NB4 (cell line): ENCODE measurements around the gene ST7L.

Source experiments
- CTCF ChIP-seq: IDR thresholded peaks from one replicate; pipeline ENCODE4 v1.5.1; 2012; ENCODE audit warnings: low read depth, low read length
- TF ChIP-seq, protein P1 (sequence below): IDR thresholded peaks from 2 replicates; pipeline ENCODE4 v1.6.1; 2011; ENCODE audit warnings: low read depth, low read length

DNA sequence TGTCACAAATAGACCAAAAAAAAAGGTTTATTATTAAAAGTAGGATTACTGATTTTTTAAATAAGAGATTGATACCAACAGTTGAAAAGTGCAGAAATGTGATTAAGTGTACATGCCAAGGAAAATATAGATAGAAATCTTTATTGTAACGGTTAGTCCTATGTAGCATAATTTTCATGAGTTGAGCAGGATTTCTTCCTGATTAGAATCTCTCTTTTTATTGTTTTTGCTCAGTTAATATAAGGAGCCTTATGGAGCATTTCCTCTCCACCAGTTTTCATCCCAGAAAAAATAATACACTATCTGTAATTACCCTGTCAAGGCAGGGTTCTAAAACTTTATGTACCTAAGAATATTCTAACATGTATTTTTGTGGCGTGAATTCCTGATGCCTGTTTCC, 24.1 kb upstream of the ST7L start:
- TF ChIP-seq, protein P1, sequence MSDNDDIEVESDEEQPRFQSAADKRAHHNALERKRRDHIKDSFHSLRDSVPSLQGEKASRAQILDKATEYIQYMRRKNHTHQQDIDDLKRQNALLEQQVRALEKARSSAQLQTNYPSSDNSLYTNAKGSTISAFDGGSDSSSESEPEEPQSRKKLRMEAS, result no peak
- no peak for TF ChIP-seq CTCF
